Sigmoid colon (tissue), 7 donors: ENCODE data around the gene KCNB1. TPM values are rescaled to one million over a fixed set of nuclear protein-coding genes. Genes with fewer than 3 reads are reported as not detected.

ENCODE experiments used
- DNase-seq: peaks from one replicate; pipeline ENCODE4 v3.0.0-alpha.2; 2019
- H3K27ac ChIP-seq, 4 donors: fragments of 200-600 bp; sonication (generic); one replicate each; pipeline ENCODE4 v1.5.1; 2016 to 2019; ENCODE audit warnings: mild to moderate bottlenecking in 1 of 4
- H3K27me3 ChIP-seq, 3 donors: fragments of 200-600 bp; sonication (generic); one replicate each; pipeline ENCODE4 v1.5.1; 2019; ENCODE audit warnings: mild to moderate bottlenecking in 1 of 3
- H3K36me3 ChIP-seq, 4 donors: fragments of 200-600 bp; sonication (generic); one replicate each; pipeline ENCODE4 v1.5.1; 2016 to 2019
- H3K4me1 ChIP-seq, 4 donors: fragments of 200-600 bp; sonication (generic); one replicate each; pipeline ENCODE4 v1.5.1; 2017 to 2019
- H3K4me3 ChIP-seq, 4 donors: fragments of 200-600 bp; sonication (generic); one replicate each; pipeline ENCODE4 v1.5.1; 2017 to 2019; ENCODE audit warnings: mild to moderate bottlenecking in 2 of 4, moderate library complexity in 1 of 4
- H3K9me3 ChIP-seq, 4 donors: fragments of 200-600 bp in 3 of 4; sonication (generic) in 3 of 4; one replicate each; pipeline versions ENCODE4 v1.5.1 to v1.6.1; 2013 to 2019
- CTCF ChIP-seq, 4 experiments: fragments of 450-650 bp in 3 of 4; fragments of 200-600 bp in 1 of 4; IDR thresholded peaks; one replicate each; pipeline ENCODE4 v1.5.1; 2016 to 2019; ENCODE audit warnings: antibody characterized with exemption in 4 of 4, mild to moderate bottlenecking in 3 of 4, moderate library complexity in 2 of 4
- EP300 ChIP-seq, 4 donors: sonication (generic); formaldehyde crosslinking; IDR thresholded peaks; one replicate each; pipeline ENCODE4 v1.6.1; 2017; ENCODE audit warnings: antibody characterized with exemption in 4 of 4
- POLR2A ChIP-seq, 2 donors: fragments of 450-650 bp; IDR thresholded peaks; one replicate each; pipeline ENCODE4 v1.6.1; 2016; ENCODE audit warnings: antibody characterized with exemption in 2 of 2, mild to moderate bottlenecking in 2 of 2, moderate library complexity in 2 of 2
- POLR2AphosphoS5 ChIP-seq, 4 donors: sonication (generic); formaldehyde crosslinking; IDR thresholded peaks; one replicate each; pipeline ENCODE4 v1.6.1; 2017; ENCODE audit warnings: antibody characterized with exemption in 4 of 4
- WGBS, 2 donors: extraction: QIAGEN DNeasy Blood & Tissue Kit; methylation state at CpG; one replicate each; pipeline ENCODE4 v1.1.7; 2013; 5-methylcytosine and 5-hydroxymethylcytosine counted together
- intact Hi-C: fragments of 100-400 bp; cut with DNase I; formaldehyde crosslinking; loops from one replicate; pipeline ENCODE4 v1.15.1; 2023
- polyA plus RNA-seq, 3 donors: library from polyadenylated mRNA; stranded (reverse); fragments of 200-250 nt; gene quantifications; one replicate each; pipeline ENCODE4 v1.2.3, GENCODE V29; 2013
- total RNA-seq, 4 donors: library from RNA; depleted of rRNA; stranded (reverse); fragments of >200 nt; gene quantifications; one replicate each; pipeline ENCODE4 v1.1.0, GENCODE V29; 2016
- donor health status: healthy with polysubstance abuse.
- donor health status: Bipolar disorder and iron deficiency.
- donor health status: healthy.

The KCNB1 gene
- total and polyA plus RNA-seq, 7 donors: under 0.01 to 20.6 (median 14.6) TPM; not detected in 1

- DNase-seq: peak; percentile 70
- no peaks in the 10 kb centered on the region for H3K27me3 ChIP-seq
- intact Hi-C loops: loop anchor here (5.0 kb wide), 1 partner anchor 37 kb away; no protein-coding TSS in a partner anchor
- 74 to 81% methylated on average over 13 of the region's 13 CpGs for WGBS, 2 donors
- peak overlapping the region in 2 of 4 donors; percentile 50 to 64 for H3K27ac ChIP-seq
- TF ChIP-seq CTCF (IDR thresholded peaks at IDR 0.05): no peak
- TF ChIP-seq EP300 (IDR thresholded peaks at IDR 0.05): no peak
- TF ChIP-seq POLR2AphosphoS5 (IDR thresholded peaks at IDR 0.05): no peak
- TF ChIP-seq POLR2A (IDR thresholded peaks at IDR 0.05): no peak
- H3K36me3 ChIP-seq: no peaks in the 10 kb centered on the region
- no peaks in the 10 kb centered on the region for H3K9me3 ChIP-seq
- H3K4me1 ChIP-seq: peaks cover 0 to 68% (median 62%) of the 10 kb centered on the region in 4 donors
- H3K4me3 ChIP-seq: no peak overlapping the region
Measured at GRCh38 chr20:49424536-49424935, 57.9 kb downstream of the KCNB1 start.

GRCh38 chr20:49422161-49422560 lies 60.3 kb downstream of the KCNB1 start:
- intact Hi-C loops: loop anchor here (2.0 to 5.0 kb wide), 2 partner anchors 23 to 35 kb away; no protein-coding TSS in a partner anchor
- Histone ChIP-seq H3K4me1 (peaks cover 0 to 80% (median 74%) of the 10 kb centered on the region in 4 donors), H3K4me3 (no peak overlapping the region), H3K27me3 (no peaks in the 10 kb centered on the region), H3K27ac (peak overlapping the region; percentile 81 to 97 (median 90)), H3K36me3 (no peaks in the 10 kb centered on the region), H3K9me3 (no peaks in the 10 kb centered on the region)
- DNase-seq: no peak
- TF ChIP-seq EP300 (IDR thresholded peaks at IDR 0.05) (no peak), CTCF (IDR thresholded peaks at IDR 0.05) (no peak), POLR2A (IDR thresholded peaks at IDR 0.05) (no peak), POLR2AphosphoS5 (IDR thresholded peaks at IDR 0.05) (no peak)
- WGBS, 2 donors: 89 to 95% methylated on average over 6 of the region's 6 CpGs

GRCh38 chr20:49420811-49421295 lies 61.6 kb downstream of the KCNB1 start:
- DNase-seq: peak; percentile 96
- 74 to 80% methylated on average over 6 of the region's 6 CpGs for WGBS, 2 donors
- peaks cover 0 to 87% (median 79%) of the 10 kb centered on the region in 4 donors for H3K4me1 ChIP-seq

GRCh38 chr20:49420292-49420691 lies 62.2 kb downstream of the KCNB1 start:
- Histone ChIP-seq H3K27me3 (no peaks in the 10 kb centered on the region), H3K4me1 (peaks cover 0 to 91% (median 81%) of the 10 kb centered on the region in 4 donors), H3K36me3 (no peaks in the 10 kb centered on the region), H3K27ac (peak overlapping the region; percentile 81 to 97 (median 90)), H3K4me3 (no peak overlapping the region), H3K9me3 (no peaks in the 10 kb centered on the region)
- TF ChIP-seq EP300 (IDR thresholded peaks at IDR 0.05) (peak; percentile 5 to 76 (median 50)), CTCF (IDR thresholded peaks at IDR 0.05) (no peak), POLR2AphosphoS5 (IDR thresholded peaks at IDR 0.05) (peak in 1 of 4 donors; percentile 8)
- peak; percentile 79 for DNase-seq
- intact Hi-C loops: loop anchor here (5.0 kb wide), 1 partner anchor 33 kb away; no protein-coding TSS in a partner anchor
- WGBS, 2 donors: 13 to 69% methylated on average over 1 of the region's 1 CpG

More at GRCh38 chr20:49420811-49421295, 61.6 kb downstream of the KCNB1 start:
- Histone ChIP-seq H3K4me3 (no peak overlapping the region), H3K27me3 (no peaks in the 10 kb centered on the region), H3K36me3 (no peaks in the 10 kb centered on the region), H3K27ac (peak overlapping the region; percentile 81 to 97 (median 90)), H3K9me3 (no peaks in the 10 kb centered on the region)
- intact Hi-C loops: loop anchor here (5.0 kb wide), 1 partner anchor 34 kb away; no protein-coding TSS in a partner anchor
- TF ChIP-seq POLR2AphosphoS5 (IDR thresholded peaks at IDR 0.05) (peak; percentile 85 to 97 (median 86)), CTCF (IDR thresholded peaks at IDR 0.05) (no peak), EP300 (IDR thresholded peaks at IDR 0.05) (peak; percentile 79 to 99 (median 92))
